Measurements from ENCODE around the gene ATG2B.

The ATG2B gene

DNA sequence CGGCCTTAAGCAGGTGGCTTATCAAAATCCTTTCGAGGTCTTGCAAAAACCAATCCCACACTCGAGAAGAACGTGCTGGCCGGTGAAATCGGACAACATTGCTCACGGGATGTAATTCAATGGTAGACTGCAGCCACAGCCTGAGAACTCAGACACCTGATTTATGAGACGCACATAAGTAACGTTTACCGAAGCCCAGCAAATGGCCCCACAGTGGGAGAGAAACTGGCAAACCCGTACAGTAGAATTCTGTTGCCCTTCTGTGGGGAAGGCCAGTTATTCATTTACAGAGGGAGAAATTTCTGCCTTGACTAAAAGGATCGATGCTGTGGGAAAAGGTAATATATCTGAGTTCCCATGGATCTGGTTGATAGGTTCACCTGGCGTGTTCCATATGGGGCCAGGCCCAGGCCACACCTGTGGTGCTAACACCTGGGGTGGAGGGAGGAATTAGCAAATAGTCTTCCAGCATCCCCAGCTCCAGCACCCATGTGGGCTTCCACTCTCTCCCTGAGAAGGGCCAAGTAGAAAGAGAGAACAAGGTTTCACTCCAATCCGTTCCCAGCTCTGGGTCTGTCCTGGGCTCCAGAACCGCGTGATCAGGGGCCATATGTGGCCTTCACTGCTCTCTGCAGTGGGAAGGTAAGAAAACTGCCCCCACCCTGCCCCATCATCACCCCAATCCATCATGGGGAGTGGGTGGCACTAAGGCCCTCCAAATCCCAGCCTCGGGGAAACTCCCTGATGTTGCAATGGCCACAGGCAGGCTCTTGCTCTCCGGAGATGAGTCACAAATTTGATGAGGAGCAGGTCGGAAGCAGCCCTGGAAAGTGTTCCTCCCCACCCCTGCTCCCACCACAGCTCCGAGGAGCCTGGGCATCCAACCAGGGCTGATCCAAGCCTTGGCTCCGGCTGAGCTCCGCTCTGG, 94.4 kb downstream of the ATG2B start:
- DNase-seq, result no peak

DNA sequence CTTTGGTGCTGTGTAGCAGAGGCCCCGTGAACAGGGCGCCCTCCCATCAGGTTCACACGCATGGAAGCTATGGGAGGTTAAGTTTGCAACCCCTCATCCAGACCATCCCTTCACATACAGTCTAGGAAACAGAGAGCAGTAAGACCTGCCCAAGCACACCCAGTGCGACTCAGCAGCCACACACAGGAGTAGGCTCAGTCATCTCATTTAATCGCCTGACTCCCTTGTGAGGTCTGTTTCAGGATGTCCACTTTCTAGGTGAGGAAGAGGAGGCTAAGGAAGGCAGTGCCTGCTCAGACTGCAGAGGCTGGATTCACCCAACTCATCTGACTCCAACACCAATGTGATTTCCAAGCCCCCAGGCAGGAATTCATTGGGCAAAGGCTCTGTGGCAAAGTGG, 95.2 kb downstream of the ATG2B start:
- DNase-seq, result no peak

GRCh38 chr14:96267336-96267735, 95.8 kb downstream of the ATG2B start:
- no peak for DNase-seq

DNA sequence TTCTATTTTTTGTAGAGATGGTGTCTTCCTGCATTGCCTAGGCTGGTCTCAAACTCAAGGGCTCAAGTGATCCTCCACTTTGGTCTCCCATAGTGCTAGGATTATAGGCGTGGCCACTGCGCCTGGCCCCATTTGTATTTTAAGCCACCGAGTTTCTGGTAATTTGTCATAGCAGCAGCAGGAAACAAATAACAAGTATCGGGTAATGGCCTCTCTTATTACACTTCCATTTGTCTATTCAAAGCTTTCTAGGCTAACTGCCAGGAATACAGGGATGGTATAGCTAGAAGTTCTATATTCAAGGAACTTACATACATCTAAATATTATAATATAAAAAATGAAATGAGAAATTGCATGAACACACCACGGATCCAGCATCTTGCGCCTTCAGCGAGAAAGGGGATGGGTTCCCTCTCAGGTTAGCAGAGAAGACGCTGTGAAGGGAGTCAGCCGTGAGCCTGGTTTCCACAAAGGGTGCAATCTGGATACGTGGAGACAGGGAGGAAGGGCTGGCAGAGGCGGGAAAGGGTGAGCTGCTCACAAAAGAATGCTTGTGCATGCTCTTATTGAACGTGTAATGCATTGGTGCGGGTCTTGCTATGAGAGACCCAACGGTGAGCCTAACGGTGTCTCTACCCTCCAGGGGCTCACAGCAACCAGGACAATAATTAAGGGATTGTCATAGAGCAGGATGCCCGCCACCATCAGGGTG, 97.6 kb downstream of the ATG2B start:
- DNase-seq, result no peak

- DNase-seq, result no peak
Measured at GRCh38 chr14:96264853-96265252, 98.3 kb downstream of the ATG2B start.

GRCh38 chr14:96264200-96264553, 99.0 kb downstream of the ATG2B start:
- DNase-seq, result no peak

GRCh38 chr14:96263347-96264199, 99.6 kb downstream of the ATG2B start:
- no peak for DNase-seq

DNA sequence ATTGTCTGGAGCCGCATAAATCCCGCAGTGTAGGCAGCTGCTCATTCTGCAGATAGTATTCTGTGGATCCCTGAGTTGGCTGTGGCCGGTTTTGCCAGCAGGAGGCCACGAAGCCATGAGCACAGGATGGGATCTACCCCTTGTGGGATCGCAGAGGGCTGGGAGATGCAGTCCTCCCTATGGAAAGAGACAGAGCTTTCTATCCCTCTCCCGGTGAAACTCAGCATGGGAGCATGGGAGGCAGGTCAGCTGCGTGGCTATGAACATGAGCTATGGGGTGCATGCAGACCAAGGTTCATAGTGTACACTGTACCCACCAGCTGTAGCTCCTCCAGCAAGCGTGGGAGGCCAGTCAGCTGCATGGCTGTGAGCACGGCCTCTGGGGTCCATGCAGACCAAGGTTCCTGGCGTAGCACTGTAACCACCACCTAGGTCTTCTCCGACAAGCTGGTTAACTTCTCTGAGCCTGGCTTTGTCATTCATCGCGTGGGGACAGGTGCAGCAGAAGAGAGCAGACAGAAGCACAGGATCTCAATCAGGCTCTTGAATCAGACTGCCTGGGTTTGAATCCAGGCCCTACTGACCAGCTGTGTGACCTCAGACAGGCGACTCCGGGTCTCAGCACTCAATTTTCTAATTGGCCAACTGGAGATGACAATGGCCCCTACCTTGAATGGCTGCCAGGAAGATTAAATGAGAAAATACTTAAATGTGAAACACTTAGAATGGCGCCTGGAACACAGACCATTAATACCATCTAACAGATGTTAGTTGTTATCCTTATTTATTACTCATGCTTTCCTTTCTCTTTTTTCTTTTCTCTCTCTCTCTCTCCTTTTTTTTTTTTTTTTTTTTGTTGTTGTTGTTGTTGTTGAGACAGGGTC, 101.1 kb downstream of the ATG2B start:
- DNase-seq, result no peak

GRCh38 chr14:96261053-96261452, 102.1 kb downstream of the ATG2B start:
- no peak for DNase-seq

DNA sequence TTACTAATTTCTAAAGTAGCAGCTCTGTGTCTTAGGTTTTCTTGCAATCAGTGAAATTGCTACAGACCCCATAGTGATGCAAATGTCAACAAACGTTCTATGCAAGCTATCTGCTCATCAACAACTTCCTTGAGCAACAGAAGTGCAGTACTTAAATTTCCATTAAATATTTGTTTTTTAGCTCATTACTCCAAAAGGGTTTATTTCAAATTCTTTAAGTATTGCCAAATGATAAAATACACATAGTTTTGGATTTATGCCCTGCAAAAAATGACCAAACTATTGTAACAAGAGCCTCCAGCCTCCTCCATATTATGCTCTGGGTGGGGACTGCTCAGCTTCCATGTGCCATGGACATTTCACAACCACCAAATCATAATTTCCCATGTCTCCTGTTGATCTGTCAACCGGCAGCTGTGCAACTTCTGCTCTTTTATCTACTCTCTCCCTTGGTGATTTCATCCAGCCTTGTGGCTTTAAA, 102.8 kb downstream of the ATG2B start:
- DNase-seq, result no peak

GRCh38 chr14:96257900-96258299, 105.2 kb downstream of the ATG2B start:
- DNase-seq, result no peak

- DNase-seq, result no peak
Measured at GRCh38 chr14:96257056-96257455, 106.1 kb downstream of the ATG2B start.

- no peak for DNase-seq
Measured at GRCh38 chr14:96256407-96256806, 106.7 kb downstream of the ATG2B start.

DNA sequence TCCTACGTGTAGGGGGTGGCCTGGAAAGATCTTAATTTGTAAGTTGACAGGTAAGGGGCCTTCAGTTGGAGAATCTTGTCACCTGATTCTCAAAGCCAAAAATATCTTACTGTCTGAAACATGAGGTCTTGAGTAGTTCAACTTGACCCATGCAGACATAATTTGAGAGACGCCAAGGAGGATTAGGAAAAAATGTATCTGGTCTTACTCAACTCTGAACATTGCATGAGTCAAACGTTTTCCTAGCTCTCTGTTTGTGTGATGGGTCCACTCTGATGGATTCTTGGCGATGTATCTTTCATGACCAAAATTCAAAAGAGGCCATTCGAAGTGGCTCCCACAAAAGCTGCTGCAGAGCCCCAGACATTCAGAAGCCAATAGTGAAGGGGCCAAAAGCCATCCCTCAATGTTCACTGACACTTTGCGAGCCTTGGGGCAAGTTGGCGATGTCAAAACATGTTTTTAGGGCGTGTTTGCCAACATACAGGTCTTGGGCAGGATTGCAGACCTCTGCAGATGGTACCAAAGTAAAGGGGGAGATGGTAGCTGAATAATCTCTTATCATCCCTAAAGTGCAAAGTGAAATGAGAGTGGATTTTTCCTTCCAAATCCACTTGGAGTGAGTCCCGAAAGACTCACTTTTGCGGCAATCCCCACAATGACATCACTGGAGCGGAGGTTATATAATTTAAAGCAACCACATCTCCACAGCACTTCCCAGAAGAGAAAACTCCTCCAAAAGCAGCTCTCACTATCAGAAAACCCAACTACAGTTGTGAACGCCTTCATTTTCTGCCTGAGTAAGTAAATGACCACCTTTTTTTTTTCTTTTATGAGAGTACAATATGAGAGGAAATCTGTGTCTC, 107.4 kb downstream of the ATG2B start, which contains the start of gene BDKRB1:
BDKRB1 (plus strand) TSS at position 710 of the 866 bp plus-strand sequence. CDS start 7,473 bp downstream, outside the sequence.
- no peak for DNase-seq

DNA sequence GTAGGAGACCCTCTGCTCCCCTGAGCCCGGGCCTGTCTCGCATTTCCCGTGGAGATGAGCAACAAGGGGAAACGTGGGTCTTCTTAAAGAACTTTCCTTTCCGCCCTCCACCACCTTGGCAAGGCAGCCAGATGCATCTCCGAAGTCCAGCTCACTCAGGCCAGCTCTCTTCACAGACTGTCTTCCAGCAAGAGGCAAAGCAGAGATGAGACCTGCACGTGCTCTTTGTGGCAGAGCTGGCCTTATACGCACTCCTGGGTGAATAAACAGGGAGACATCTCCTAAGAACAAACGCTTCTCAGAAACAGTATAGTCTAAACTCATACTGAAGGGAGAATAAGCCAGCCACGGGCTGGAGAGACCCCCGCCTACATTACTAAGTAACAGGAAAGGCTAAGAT, 108.5 kb downstream of the ATG2B start:
- DNase-seq, result no peak

- DNase-seq, result no peak
Measured at GRCh38 chr14:96252999-96253539, 110.1 kb downstream of the ATG2B start.

GRCh38 chr14:96252323-96252998, 110.7 kb downstream of the ATG2B start:
- no peak for DNase-seq

- DNase-seq, result no peak
Measured at GRCh38 chr14:96251656-96252155, 111.4 kb downstream of the ATG2B start.

DNA sequence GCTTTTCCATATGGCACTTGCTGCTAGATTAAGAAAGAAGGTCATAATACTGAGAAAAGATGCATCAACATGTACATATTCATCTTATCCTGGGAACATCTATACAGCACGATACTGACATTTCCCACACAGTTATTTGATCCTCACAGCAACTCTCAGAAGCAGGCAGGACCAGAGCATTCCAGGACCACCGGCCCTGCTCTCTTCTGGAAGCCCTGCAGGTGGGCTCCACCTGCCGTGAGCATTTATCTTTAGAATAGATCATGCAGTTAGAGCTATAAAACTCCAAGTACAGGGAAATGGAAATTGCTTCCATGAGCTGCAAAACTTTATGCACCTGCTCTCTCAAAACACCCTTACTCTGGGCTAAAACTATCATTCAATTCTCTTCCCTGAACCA, 112.7 kb downstream of the ATG2B start:
- DNase-seq, result no peak

DNA sequence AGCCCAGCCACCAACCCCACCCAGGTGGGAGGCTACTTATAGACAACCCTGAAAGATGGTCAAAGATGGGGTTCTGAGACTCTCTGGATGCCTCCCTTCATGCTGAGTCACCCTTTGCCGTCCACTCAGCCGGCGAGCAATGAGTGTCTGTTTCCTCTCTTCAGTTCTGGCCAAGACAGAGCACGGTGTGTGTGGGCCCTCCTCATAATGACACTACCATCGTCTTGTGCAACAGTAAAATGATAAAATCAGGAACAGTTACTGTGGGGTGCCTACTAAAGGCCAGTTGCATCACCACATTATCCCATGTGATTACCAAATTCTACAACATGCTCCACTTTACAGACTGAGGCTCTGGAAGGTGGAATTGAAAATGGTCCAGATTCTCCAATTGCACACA, 114.1 kb downstream of the ATG2B start:
- no peak for DNase-seq

Measured in T-helper 9 cell (primary cell).